T-helper 2 cell treated with Interferon-gamma antibody and Interleukin-4, amounts not matched to agents 100 ng/mL and 5 ng/mL, for 36 hours (primary cell): ENCODE measurements around the gene TBC1D9. TPM values are rescaled to one million over a fixed set of nuclear protein-coding genes. Genes with fewer than 3 reads are reported as not detected.

Experiments used
- intact Hi-C: fragments of 100-400 bp; cut with micrococcal nuclease; formaldehyde crosslinking; loops from one replicate; pipeline ENCODE4 v1.15.1; 2023
- total RNA-seq: library from RNA; stranded (reverse); gene quantifications from 2 replicates; pipeline ENCODE4 v1.2.3, GENCODE V29; 2022

The TBC1D9 gene
- total RNA-seq, 1 donor from 2014 or later = not detected

- intact Hi-C loops = no loop called here
These were observed 133.7 kb downstream of the TBC1D9 start for GRCh38 chr4:140622333-140622958.

- intact Hi-C loops = no loop called here
These were observed 135.0 kb downstream of the TBC1D9 start for GRCh38 chr4:140621161-140621560.

- intact Hi-C loops = loop anchor here (2.0 kb wide), 1 partner anchor 59 kb away; no protein-coding TSS in a partner anchor
These were observed 138.5 kb downstream of the TBC1D9 start for GRCh38 chr4:140617499-140618248.

- intact Hi-C loops = no loop called here
These were observed 140.7 kb downstream of the TBC1D9 start for GRCh38 chr4:140615451-140615850.

- intact Hi-C loops = loop anchor here (5.0 kb wide), 1 partner anchor 90 kb away; the partner anchor contains the start of gene ELMOD2
These were observed 143.8 kb downstream of the TBC1D9 start for GRCh38 chr4:140612357-140612756.

GRCh38 chr4:140611854-140612253, 144.3 kb downstream of the TBC1D9 start:
- intact Hi-C loops = loop anchor here (5.0 kb wide), 1 partner anchor 90 kb away; the partner anchor contains the start of gene ELMOD2

- intact Hi-C loops = loop anchor here (1.0 to 5.0 kb wide), 2 partner anchors 87 to 249 kb away; partner anchors contain the start of gene ELMOD2
These were observed 146.4 kb downstream of the TBC1D9 start for GRCh38 chr4:140609548-140610425.

GRCh38 chr4:140607852-140608251, 148.3 kb downstream of the TBC1D9 start:
- intact Hi-C loops = no loop called here

- intact Hi-C loops = no loop called here
These were observed 151.6 kb downstream of the TBC1D9 start for GRCh38 chr4:140604544-140604943.

- intact Hi-C loops = no loop called here
These were observed 152.9 kb downstream of the TBC1D9 start for GRCh38 chr4:140603286-140603685.

GRCh38 chr4:140602714-140603113, 153.5 kb downstream of the TBC1D9 start:
- intact Hi-C loops = no loop called here

- intact Hi-C loops = no loop called here
These were observed 155.8 kb downstream of the TBC1D9 start for GRCh38 chr4:140600408-140600807.

- intact Hi-C loops = no loop called here
These were observed 161.1 kb downstream of the TBC1D9 start for GRCh38 chr4:140595065-140595464.

GRCh38 chr4:140584439-140584838, 171.7 kb downstream of the TBC1D9 start:
- intact Hi-C loops = no loop called here

GRCh38 chr4:140581078-140581477, 175.1 kb downstream of the TBC1D9 start:
- intact Hi-C loops = no loop called here

- intact Hi-C loops = no loop called here
These were observed 176.9 kb downstream of the TBC1D9 start for GRCh38 chr4:140579278-140579677.

GRCh38 chr4:140575489-140575888, 180.7 kb downstream of the TBC1D9 start:
- intact Hi-C loops = no loop called here

- intact Hi-C loops = no loop called here
These were observed 184.6 kb downstream of the TBC1D9 start for GRCh38 chr4:140571620-140572019.
